ENCODE measurements around the gene ADRA1B. TPM values are rescaled to one million over a fixed set of nuclear protein-coding genes. Genes with fewer than 3 reads are reported as not detected.

The ADRA1B gene
- total and polyA plus RNA-seq, 9 donors: 0.87 to 9.1 (median 3.5) TPM

DNA sequence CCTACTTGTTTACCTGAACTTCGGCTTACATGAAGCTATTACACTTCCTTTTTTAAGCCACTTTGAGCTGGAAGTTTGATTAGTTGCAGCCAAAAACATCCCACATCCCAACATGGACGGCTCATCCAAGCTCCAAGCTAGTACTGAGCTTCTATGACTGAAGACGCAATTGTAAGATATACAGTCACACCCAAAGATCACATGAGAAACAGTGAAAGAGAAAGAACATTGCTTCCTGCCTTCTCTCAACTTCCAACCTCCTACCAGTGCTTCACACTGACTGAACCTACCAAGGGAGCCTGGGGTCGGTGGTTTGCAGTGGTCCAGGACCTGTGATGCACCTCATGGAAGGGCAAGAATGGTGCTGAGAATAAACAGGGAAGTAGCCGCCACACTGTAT is 27.4 kb upstream of the ADRA1B start:
- Histone ChIP-seq H3K4me3 (no peak overlapping the region), H3K9me3 (no peaks in the 10 kb centered on the region), H3K27ac (no peak overlapping the region), H3K27me3 (no peaks in the 10 kb centered on the region), H3K36me3 (no peaks in the 10 kb centered on the region), H3K4me1 (ENCODE audit: insufficient read depth) (peaks cover 4% of the 10 kb centered on the region)
- WGBS, 3 donors: 75 to 85% (median 79%) methylated on average over 5 of the region's 5 CpGs
- DNase-seq: no peak
- intact Hi-C loops (cut with DNase I): no loop called here
- no peak for TF ChIP-seq CTCF (IDR thresholded peaks at IDR 0.05)
- no peak for TF ChIP-seq POLR2A (IDR thresholded peaks at IDR 0.05)
- no peak for TF ChIP-seq EP300 (IDR thresholded peaks at IDR 0.05)

DNA sequence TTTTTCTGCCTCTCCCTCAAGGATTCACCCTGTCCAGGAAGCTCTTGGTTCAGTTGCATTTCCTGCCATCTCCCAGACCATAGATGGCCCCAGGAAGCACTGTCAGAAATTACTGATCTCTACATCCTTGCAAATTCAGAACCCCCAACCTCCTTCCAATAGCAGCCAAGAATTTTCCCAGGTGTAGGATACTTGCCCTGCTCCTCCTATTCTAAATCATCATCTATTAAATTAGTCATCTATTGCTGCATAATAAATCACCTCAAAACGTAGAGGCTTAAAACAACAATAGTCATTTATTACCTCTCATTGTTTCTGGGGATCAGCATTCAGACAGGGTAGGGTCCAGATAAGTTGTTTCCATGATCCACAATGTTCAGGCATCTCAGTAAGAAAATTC is 26.1 kb upstream of the ADRA1B start:
- Histone ChIP-seq H3K4me1 (ENCODE audit: insufficient read depth) (peaks cover 6% of the 10 kb centered on the region), H3K9me3 (no peaks in the 10 kb centered on the region), H3K4me3 (no peak overlapping the region), H3K36me3 (no peaks in the 10 kb centered on the region), H3K27me3 (no peaks in the 10 kb centered on the region), H3K27ac (no peak overlapping the region)
- intact Hi-C loops (cut with DNase I): no loop called here
- no peak for DNase-seq
- TF ChIP-seq CTCF (IDR thresholded peaks at IDR 0.05): no peak
- TF ChIP-seq EP300 (IDR thresholded peaks at IDR 0.05): no peak
- TF ChIP-seq POLR2A (IDR thresholded peaks at IDR 0.05): no peak
- WGBS, 3 donors: 68 to 92% (median 83%) methylated on average over 1 of the region's 1 CpG

DNA sequence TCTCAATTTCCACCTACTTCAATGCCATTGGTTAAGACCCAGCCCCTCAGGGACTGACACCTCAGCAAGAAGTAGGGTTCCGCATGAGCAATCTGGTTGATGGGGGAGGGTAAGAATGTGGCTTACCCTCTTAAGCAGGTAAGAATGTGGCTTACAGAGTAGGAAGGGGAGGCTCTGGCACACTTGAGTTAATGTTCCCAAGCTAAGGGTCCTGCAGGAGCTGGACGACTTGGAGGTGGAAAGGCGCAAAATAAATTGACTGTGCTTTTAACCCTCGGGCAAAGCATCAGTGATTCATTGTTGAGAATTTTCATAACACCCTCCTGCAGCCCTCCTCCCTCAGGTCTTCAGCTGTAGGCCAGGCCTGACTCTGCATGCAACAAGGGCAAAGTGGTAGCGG is 24.9 kb upstream of the ADRA1B start:
- Histone ChIP-seq H3K4me1 (ENCODE audit: insufficient read depth) (peaks cover 6% of the 10 kb centered on the region), H3K9me3 (no peaks in the 10 kb centered on the region), H3K27ac (no peak overlapping the region), H3K4me3 (no peak overlapping the region), H3K27me3 (no peaks in the 10 kb centered on the region), H3K36me3 (no peaks in the 10 kb centered on the region)
- no peak for TF ChIP-seq CTCF (IDR thresholded peaks at IDR 0.05)
- TF ChIP-seq EP300 (IDR thresholded peaks at IDR 0.05): no peak
- TF ChIP-seq POLR2A (IDR thresholded peaks at IDR 0.05): no peak
- DNase-seq: no peak
- WGBS, 3 donors: 80 to 84% (median 83%) methylated on average over 5 of the region's 5 CpGs
- intact Hi-C loops (cut with DNase I): no loop called here

DNA sequence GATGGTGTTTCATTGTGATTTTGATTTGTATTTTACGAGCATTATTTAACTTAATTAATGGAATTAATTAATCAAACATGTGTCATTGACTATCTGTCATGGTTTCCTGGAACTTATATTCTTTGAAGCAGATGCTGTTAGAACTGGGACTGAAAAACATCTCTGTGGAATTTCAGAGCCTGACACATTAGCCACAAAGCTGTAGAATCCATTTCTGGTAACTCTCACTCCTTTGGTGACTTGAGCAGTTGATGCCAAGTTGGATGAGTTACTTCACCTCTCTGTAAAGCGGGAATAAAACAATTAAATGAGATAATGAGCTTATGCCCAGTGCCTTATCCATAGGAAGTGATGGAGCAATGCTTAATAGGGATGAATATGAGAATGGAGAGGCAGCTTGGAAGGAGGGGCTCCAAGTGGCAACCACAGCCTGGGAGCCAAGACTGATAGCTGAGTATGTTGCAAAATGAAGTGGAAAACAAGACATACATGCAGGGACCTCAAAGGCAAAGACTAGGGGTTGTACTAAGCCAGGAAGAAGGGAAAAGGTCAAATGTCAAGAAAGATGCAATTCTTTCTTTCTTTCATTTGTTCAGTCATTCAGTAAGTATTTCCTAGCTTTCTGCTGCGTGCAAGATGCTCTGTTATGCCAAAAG is 23.1 kb upstream of the ADRA1B start:
- no peaks in the 10 kb centered on the region for H3K9me3 ChIP-seq
- H3K36me3 ChIP-seq: no peaks in the 10 kb centered on the region
- no peaks in the 10 kb centered on the region for H3K27me3 ChIP-seq
- H3K4me1 ChIP-seq (ENCODE audit: insufficient read depth): peaks cover 6% of the 10 kb centered on the region
- 89 to 93% (median 91%) methylated on average over 3 of the region's 3 CpGs for WGBS, 3 donors
- no peak overlapping the region for H3K4me3 ChIP-seq
- DNase-seq: no peak
- TF ChIP-seq CTCF (IDR thresholded peaks at IDR 0.05) (no peak), EP300 (IDR thresholded peaks at IDR 0.05) (no peak), POLR2A (IDR thresholded peaks at IDR 0.05) (no peak)
- intact Hi-C loops (cut with DNase I): no loop called here
- H3K27ac ChIP-seq: no peak overlapping the region

All from ovary (tissue), 9 donors.